ENCODE measurements around the gene CUL9. TPM values are rescaled to one million over a fixed set of nuclear protein-coding genes. Genes with fewer than 3 reads are reported as not detected.

The CUL9 gene
- total and polyA plus RNA-seq, 4 donors = 6.5 to 21.8 (median 7.5) TPM

- TF ChIP-seq JUND (IDR thresholded peaks at IDR 0.05) (peak; percentile 72 to 86), RAD21 (IDR thresholded peaks at IDR 0.05) (peak in 1 of 2 donors; percentile 1), NR2F2 (IDR thresholded peaks at IDR 0.05) (peak; percentile 66), FOXA2 (IDR thresholded peaks at IDR 0.05) (peak; percentile 0), ATF3 (IDR thresholded peaks at IDR 0.05) (no peak), YY1 (IDR thresholded peaks at IDR 0.05) (peak; percentile 81), FOXA1 (IDR thresholded peaks at IDR 0.05) (peak; percentile 25)
- TF ChIP-seq, protein P1, sequence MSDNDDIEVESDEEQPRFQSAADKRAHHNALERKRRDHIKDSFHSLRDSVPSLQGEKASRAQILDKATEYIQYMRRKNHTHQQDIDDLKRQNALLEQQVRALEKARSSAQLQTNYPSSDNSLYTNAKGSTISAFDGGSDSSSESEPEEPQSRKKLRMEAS (IDR thresholded peaks at IDR 0.05) = no peak
These were observed 7.5 kb upstream of the CUL9 start (continued) for GRCh38 chr6:43174263-43175112.

GRCh38 chr6:43175676-43176422, 6.1 kb upstream of the CUL9 start:
- Histone ChIP-seq H3K4me3 (ENCODE audit: low read depth in 1 of 3, low read length in 3 of 3) (no peak overlapping the region), H3K27me3 (ENCODE audit: control insufficient read depth in 4 of 4, insufficient read depth in 4 of 4, low read length in 3 of 4) (no peaks in the 10 kb centered on the region), H3K27ac (ENCODE audit: low read depth in 1 of 2, low read length in 2 of 2) (peak overlapping the region; percentile 3 to 37), H3K9ac (ENCODE audit: low read depth in 1 of 2, low read length in 2 of 2) (no peak overlapping the region), H3K9me3 (ENCODE audit: control insufficient read depth in 4 of 4, low read length in 3 of 4) (no peaks in the 10 kb centered on the region), H3K36me3 (ENCODE audit: control insufficient read depth in 4 of 4, insufficient read depth in 3 of 4, low read depth in 1 of 4, low read length in 3 of 4) (peaks cover 18 to 38% (median 34%) of the 10 kb centered on the region in 4 donors), H3K4me1 (ENCODE audit: control insufficient read depth in 4 of 4, insufficient read depth in 4 of 4, low read length in 3 of 4) (peaks cover 3 to 26% (median 18%) of the 10 kb centered on the region in 4 donors)
- TF ChIP-seq RAD21 (IDR thresholded peaks at IDR 0.05) (no peak), RXRA (IDR thresholded peaks at IDR 0.05) (no peak), HNF4G (IDR thresholded peaks at IDR 0.05) (no peak), CTCF (IDR thresholded peaks at IDR 0.05; ENCODE audit: low read depth, low read length, missing input control) (no peak), GABPA (IDR thresholded peaks at IDR 0.05 in 1 of 2, conservative IDR thresholded peaks at IDR 0.05 in 1 of 2) (no peak), ZBTB33 (IDR thresholded peaks at IDR 0.05) (no peak), FOXA2 (IDR thresholded peaks at IDR 0.05) (no peak), HNF4A (conservative IDR thresholded peaks at IDR 0.05) (no peak), FOXA1 (IDR thresholded peaks at IDR 0.05) (no peak), NR2F2 (IDR thresholded peaks at IDR 0.05) (no peak), ATF3 (IDR thresholded peaks at IDR 0.05) (no peak), YY1 (IDR thresholded peaks at IDR 0.05) (no peak), JUND (IDR thresholded peaks at IDR 0.05) (no peak), SP1 (IDR thresholded peaks at IDR 0.05) (no peak), EGR1 (IDR thresholded peaks at IDR 0.05; ENCODE audit: low read depth in 2 of 2) (no peak)
- TF ChIP-seq, protein P2, sequence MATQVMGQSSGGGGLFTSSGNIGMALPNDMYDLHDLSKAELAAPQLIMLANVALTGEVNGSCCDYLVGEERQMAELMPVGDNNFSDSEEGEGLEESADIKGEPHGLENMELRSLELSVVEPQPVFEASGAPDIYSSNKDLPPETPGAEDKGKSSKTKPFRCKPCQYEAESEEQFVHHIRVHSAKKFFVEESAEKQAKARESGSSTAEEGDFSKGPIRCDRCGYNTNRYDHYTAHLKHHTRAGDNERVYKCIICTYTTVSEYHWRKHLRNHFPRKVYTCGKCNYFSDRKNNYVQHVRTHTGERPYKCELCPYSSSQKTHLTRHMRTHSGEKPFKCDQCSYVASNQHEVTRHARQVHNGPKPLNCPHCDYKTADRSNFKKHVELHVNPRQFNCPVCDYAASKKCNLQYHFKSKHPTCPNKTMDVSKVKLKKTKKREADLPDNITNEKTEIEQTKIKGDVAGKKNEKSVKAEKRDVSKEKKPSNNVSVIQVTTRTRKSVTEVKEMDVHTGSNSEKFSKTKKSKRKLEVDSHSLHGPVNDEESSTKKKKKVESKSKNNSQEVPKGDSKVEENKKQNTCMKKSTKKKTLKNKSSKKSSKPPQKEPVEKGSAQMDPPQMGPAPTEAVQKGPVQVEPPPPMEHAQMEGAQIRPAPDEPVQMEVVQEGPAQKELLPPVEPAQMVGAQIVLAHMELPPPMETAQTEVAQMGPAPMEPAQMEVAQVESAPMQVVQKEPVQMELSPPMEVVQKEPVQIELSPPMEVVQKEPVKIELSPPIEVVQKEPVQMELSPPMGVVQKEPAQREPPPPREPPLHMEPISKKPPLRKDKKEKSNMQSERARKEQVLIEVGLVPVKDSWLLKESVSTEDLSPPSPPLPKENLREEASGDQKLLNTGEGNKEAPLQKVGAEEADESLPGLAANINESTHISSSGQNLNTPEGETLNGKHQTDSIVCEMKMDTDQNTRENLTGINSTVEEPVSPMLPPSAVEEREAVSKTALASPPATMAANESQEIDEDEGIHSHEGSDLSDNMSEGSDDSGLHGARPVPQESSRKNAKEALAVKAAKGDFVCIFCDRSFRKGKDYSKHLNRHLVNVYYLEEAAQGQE (IDR thresholded peaks at IDR 0.05) = no peak
- TF ChIP-seq, protein P1 (IDR thresholded peaks at IDR 0.05) = no peak
- DNase-seq (ENCODE audit: low spot score) = no peak
- 95% methylated on average over 11 of the region's 11 CpGs for WGBS
